BJ (cell line): ENCODE measurements around the gene KRTAP4-12. TPM values are rescaled to one million over a fixed set of nuclear protein-coding genes. Genes with fewer than 3 reads are reported as not detected.
"Not testable (repeated sequence)": the region's sequence is repeated elsewhere in the genome, so short reads cannot be mapped to it uniquely, and the experiment has no call there.

Experiments used
- CTCF ChIA-PET: fragments of 350-600 bp; formaldehyde crosslinking; extraction: SDS; loops from one replicate; lab custom pipeline; 2021; ENCODE audit warnings: antibody characterized with exemption, inconsistent platforms; lab: Yijun Ruan, JAX
- POLR2A ChIA-PET: fragments of 300-600 bp; sonication (Branson Sonifier 250); formaldehyde crosslinking; extraction: SDS; loops from one replicate; lab custom pipeline; 2021; ENCODE audit warnings: antibody characterized with exemption; lab: Charles Lee
- DNase-seq: peaks from one replicate; pipeline ENCODE4 v3.0.0-alpha.2; 2011; ENCODE audit warnings: low read depth
- H3K27me3 ChIP-seq: 2 replicates; pipeline ENCODE4 v1.6.0; 2011; ENCODE audit warnings: low read length; ENCODE audit not compliant: control insufficient read depth, insufficient read depth
- H3K36me3 ChIP-seq: 2 replicates; pipeline ENCODE4 v1.5.1; 2011; ENCODE audit warnings: low read length; ENCODE audit not compliant: control insufficient read depth, insufficient read depth
- H3K4me3 ChIP-seq: 2 replicates; pipeline ENCODE4 v1.5.1; 2011; ENCODE audit warnings: low read depth, mild to moderate bottlenecking, control low read depth, low read length
- polyA plus RNA-seq: library from polyadenylated mRNA; depleted of rRNA; stranded (reverse); fragments of >200 nt; gene quantifications from 2 replicates; pipeline ENCODE4 v1.2.3, GENCODE V29; 2011
- TF ChIP-seq, protein P1 (sequence below): IDR thresholded peaks from 2 replicates; pipeline ENCODE4 v1.5.1; 2011; ENCODE audit warnings: low read depth, mild to moderate bottlenecking, control low read depth, inconsistent platforms, low read length, moderate library complexity; ENCODE audit not compliant: insufficient read depth

Gene KRTAP4-12
- polyA plus RNA-seq, 1 experiment, result 0.11 TPM

DNA sequence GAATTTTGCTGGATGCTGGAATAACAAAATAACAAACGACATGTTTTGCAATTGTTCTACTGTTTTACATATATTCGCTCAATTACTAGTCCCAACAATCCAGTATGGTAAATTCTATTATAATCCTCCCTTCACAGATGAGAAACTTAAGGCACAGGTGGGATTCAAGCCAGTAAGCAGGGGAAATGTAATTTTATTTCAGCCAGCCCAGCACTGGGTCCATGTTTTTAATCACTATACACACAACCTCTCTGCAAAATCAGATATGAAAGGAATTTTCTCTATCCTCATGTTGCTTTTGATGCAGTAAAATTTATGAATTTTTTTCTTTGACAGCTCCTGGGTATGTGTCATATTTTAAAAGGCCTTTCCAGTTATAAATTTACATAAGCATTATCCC is 21.3 kb upstream of the KRTAP4-12 start:
- TF ChIP-seq, protein P1, sequence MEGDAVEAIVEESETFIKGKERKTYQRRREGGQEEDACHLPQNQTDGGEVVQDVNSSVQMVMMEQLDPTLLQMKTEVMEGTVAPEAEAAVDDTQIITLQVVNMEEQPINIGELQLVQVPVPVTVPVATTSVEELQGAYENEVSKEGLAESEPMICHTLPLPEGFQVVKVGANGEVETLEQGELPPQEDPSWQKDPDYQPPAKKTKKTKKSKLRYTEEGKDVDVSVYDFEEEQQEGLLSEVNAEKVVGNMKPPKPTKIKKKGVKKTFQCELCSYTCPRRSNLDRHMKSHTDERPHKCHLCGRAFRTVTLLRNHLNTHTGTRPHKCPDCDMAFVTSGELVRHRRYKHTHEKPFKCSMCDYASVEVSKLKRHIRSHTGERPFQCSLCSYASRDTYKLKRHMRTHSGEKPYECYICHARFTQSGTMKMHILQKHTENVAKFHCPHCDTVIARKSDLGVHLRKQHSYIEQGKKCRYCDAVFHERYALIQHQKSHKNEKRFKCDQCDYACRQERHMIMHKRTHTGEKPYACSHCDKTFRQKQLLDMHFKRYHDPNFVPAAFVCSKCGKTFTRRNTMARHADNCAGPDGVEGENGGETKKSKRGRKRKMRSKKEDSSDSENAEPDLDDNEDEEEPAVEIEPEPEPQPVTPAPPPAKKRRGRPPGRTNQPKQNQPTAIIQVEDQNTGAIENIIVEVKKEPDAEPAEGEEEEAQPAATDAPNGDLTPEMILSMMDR, result no peak
- ChIA-PET CTCF (no interaction called here), POLR2A (no interaction called here)

GRCh38 chr17:41144846-41145245 is 20.9 kb upstream of the KRTAP4-12 start:
- H3K4me3 ChIP-seq, result no peak overlapping the region
- TF ChIP-seq, protein P1, result no peak
- H3K36me3 ChIP-seq, result no peaks in the 10 kb centered on the region
- DNase-seq, result no peak
- ChIA-PET POLR2A (no interaction called here), CTCF (no interaction called here)
- no peaks in the 10 kb centered on the region for H3K27me3 ChIP-seq

More for the DNA sequence above, 21.3 kb upstream of the KRTAP4-12 start:
- Histone ChIP-seq H3K4me3 (no peak overlapping the region), H3K27me3 (no peaks in the 10 kb centered on the region), H3K36me3 (no peaks in the 10 kb centered on the region)
- DNase-seq, result no peak

DNA sequence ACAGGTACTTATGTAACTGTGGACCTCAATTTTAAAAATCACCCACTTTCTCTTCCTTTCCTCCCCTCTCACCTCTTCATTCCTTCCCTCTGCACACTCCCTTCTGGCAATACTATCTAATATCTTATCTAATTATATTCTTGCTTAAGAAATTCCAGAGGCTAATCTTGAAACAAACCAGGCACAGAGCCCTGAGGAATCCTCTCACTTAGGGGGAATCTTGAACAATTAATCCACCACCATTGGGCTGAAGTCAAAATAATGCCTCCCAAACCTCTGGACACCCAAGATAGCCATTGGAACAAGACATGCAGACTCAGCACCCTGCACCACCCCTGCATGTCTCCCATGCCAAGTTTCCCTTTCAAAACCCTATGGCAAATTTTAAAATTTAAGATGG is 17.4 kb upstream of the KRTAP4-12 start:
- TF ChIP-seq, protein P1, result no peak
- DNase-seq, result no peak
- CTCF ChIA-PET, result interaction anchor here (0.6 kb wide), 1 partner anchor 270 kb away, joined by 3 read pairs; no protein-coding TSS in a partner anchor
- POLR2A ChIA-PET, result no interaction called here
- Histone ChIP-seq H3K4me3 (no peak overlapping the region), H3K36me3 (no peaks in the 10 kb centered on the region), H3K27me3 (no peaks in the 10 kb centered on the region)

DNA sequence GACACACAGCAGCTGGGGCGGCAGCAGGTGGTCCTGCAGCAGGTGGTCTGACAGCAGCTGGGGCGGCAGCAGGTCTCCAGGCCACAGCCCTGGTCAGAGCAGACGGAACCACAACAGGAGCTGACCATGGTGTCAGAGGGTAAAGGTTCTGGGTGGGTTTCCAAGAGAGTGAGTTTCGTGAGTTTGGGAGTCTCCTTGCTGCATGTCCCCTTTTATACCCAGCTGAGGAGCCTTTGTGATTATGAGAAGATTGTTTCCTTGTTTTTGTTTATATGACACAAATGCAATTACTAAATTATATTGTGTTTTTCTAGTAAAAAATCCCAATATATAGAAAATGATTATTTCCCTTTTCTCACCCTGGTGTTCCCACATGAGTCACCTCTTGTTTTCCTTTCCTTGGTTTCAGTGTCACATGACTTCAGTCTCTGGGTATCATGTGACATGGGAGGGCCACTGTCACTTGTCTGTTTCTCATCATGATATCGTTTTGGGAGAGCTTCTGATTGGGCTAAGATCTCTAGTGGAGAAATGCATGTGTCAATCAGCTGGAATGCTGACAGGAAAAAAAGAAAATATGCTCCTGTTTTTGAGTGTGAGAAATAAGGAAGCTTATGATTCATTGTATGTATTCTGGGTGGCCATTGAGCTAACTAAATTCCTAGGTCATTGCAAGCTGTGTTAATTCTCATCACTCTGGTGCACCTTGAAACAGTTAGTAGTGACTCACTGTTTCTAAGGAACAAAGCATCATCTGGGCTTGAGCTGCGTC is 16.6 kb upstream of the KRTAP4-12 start, which contains the start of gene KRTAP4-6:
Gene KRTAP4-6, minus strand, starts transcription at position 185 of the 772 bp plus-strand sequence. Its CDS starts 57 bp downstream, at position 128.
- no peaks in the 10 kb centered on the region for H3K27me3 ChIP-seq
- POLR2A ChIA-PET, result no interaction called here
- TF ChIP-seq, protein P1, result no peak
- no peak within 1 kb of the TSS for H3K4me3 ChIP-seq
- peak; percentile 60 for DNase-seq
- CTCF ChIA-PET, result no interaction called here
- no peaks in the 10 kb centered on the region for H3K36me3 ChIP-seq

- H3K4me3 ChIP-seq, POLR2A ChIA-PET, H3K36me3 ChIP-seq, H3K27me3 ChIP-seq, DNase-seq: not testable (repeated sequence)
- CTCF ChIA-PET, result interaction anchor here (0.7 kb wide), 1 partner anchor 410 kb away, joined by 3 read pairs; no protein-coding TSS in a partner anchor
These were observed 15.9 kb upstream of the KRTAP4-12 start for GRCh38 chr17:41139865-41140264.
